H1 (cell line): Measurements from ENCODE around the gene UBL4B. TPM values are rescaled to one million over a fixed set of nuclear protein-coding genes. Genes with fewer than 3 reads are reported as not detected.

ENCODE experiments used
- CTCF ChIA-PET: fragments of 300-600 bp; sonication (Branson Sonifier 250); formaldehyde crosslinking; loops from one replicate; lab custom pipeline; 2021; ENCODE audit not compliant: partially characterized antibody; lab: Charles Lee
- POLR2A ChIA-PET: fragments of 300-600 bp; sonication (Branson Sonifier 250); formaldehyde crosslinking; loops from one replicate; lab custom pipeline; 2021; ENCODE audit warnings: inconsistent platforms; ENCODE audit not compliant: partially characterized antibody; lab: Charles Lee
- DNase-seq, 2 experiments: peaks; one replicate each; pipeline versions ENCODE4 v3.0.0 to v3.0.0-alpha.2; 2010 to 2022; ENCODE audit warnings: low spot score in 2 of 2, low read depth in 1 of 2, mixed read lengths in 1 of 2
- FAIRE-seq: peaks from 2 replicates; lab custom pipeline; 2011; peaks lifted over from hg19 to GRCh38; lab: Jason Lieb, UNC
- H2AFZ ChIP-seq: 2 replicates; pipeline ENCODE4 v1.8.1; 2012; ENCODE audit warnings: low read length, inconsistent platforms
- H2AK5ac ChIP-seq: 2 replicates; pipeline ENCODE4 v1.6.1; 2013; ENCODE audit warnings: low read depth, low read length
- H2BK120ac ChIP-seq: replicated peaks from 2 replicates; pipeline ENCODE3; 2013; ENCODE audit warnings: low read depth, low read length, inconsistent platforms
- H2BK12ac ChIP-seq: 2 replicates; pipeline ENCODE4 v1.6.1; 2013; ENCODE audit warnings: low read depth, low read length
- H2BK15ac ChIP-seq: 2 replicates; pipeline ENCODE4 v1.6.1; 2013; ENCODE audit warnings: low read length
- H2BK20ac ChIP-seq: 2 replicates; pipeline ENCODE4 v1.6.1; 2013; ENCODE audit warnings: low read length
- H2BK5ac ChIP-seq: 2 replicates; pipeline ENCODE4 v1.6.1; 2013; ENCODE audit warnings: low read depth, low read length
- H3K14ac ChIP-seq: 2 replicates; pipeline ENCODE4 v1.6.1; 2013; ENCODE audit warnings: inconsistent platforms; ENCODE audit not compliant: insufficient read length
- H3K18ac ChIP-seq: 2 replicates; pipeline ENCODE4 v1.6.1; 2013; ENCODE audit warnings: low read length; ENCODE audit errors: extremely low read depth
- H3K23ac ChIP-seq: 2 replicates; pipeline ENCODE4 v1.6.1; 2013; ENCODE audit warnings: inconsistent platforms; ENCODE audit not compliant: insufficient read length
- H3K23me2 ChIP-seq: 2 replicates; pipeline ENCODE4 v1.6.1; 2013; ENCODE audit warnings: low read depth, low read length
- H3K27ac ChIP-seq: 2 replicates; pipeline ENCODE4 v1.6.1; 2011; ENCODE audit warnings: low read depth, low read length, inconsistent platforms
- H3K27me3 ChIP-seq, 4 experiments: replicated peaks in 1 of 4; 1 replicate in 1 of 4; 2 replicates in 3 of 4; pipeline versions ENCODE4 v1.6.1 to v1.8.1; 2011 to 2013; ENCODE audit warnings: low read length in 3 of 4, mild to moderate bottlenecking in 3 of 4, inconsistent platforms in 2 of 4, mixed read lengths in 2 of 4, moderate library complexity in 1 of 4; ENCODE audit not compliant: control insufficient read depth in 3 of 4, insufficient read depth in 3 of 4; ENCODE audit errors: extremely low read depth in 1 of 4
- H3K36me3 ChIP-seq, 4 experiments: 2 replicates each; pipeline versions ENCODE4 v1.6.1 to v1.8.1; 2011 to 2013; ENCODE audit warnings: mild to moderate bottlenecking in 4 of 4, low read length in 3 of 4, moderate library complexity in 2 of 4, control low read depth in 1 of 4, inconsistent platforms in 1 of 4; ENCODE audit not compliant: insufficient read depth in 4 of 4, control insufficient read depth in 2 of 4
- H3K4ac ChIP-seq: replicated peaks from 2 replicates; pipeline ENCODE3; 2013; ENCODE audit warnings: low read length, low read depth, mixed read lengths, inconsistent platforms; ENCODE audit not compliant: insufficient read length
- H3K4me1 ChIP-seq, 4 experiments: replicated peaks in 1 of 4; 1 replicate in 1 of 4; 2 replicates in 3 of 4; pipeline versions ENCODE4 v1.6.1 to v1.8.1; 2011 to 2013; ENCODE audit warnings: low read length in 3 of 4, inconsistent platforms in 2 of 4, mixed read lengths in 1 of 4; ENCODE audit not compliant: insufficient read depth in 4 of 4, control insufficient read depth in 3 of 4
- H3K4me2 ChIP-seq, 2 experiments: 2 replicates each; pipeline versions ENCODE4 v1.6.1 to v1.8.1; 2011 to 2013; ENCODE audit warnings: low read depth in 2 of 2, low read length in 2 of 2, control low read depth in 1 of 2, inconsistent platforms in 1 of 2, mild to moderate bottlenecking in 1 of 2; ENCODE audit not compliant: insufficient read depth in 1 of 2
- H3K4me3 ChIP-seq, 4 experiments: fragments of 200-600, 300-600 bp in 1 of 4; sonication (generic), shearing (Covaris generic), sonication (Bioruptor Twin) in 1 of 4; 2 replicates each; pipeline versions ENCODE4 v1.5.1 to v1.8.1; 2011 to 2016; ENCODE audit warnings: low read length in 4 of 4, low read depth in 3 of 4, control low read depth in 2 of 4, inconsistent platforms in 2 of 4, mild to moderate bottlenecking in 2 of 4, mixed read lengths in 1 of 4, moderate library complexity in 1 of 4; ENCODE audit not compliant: insufficient read depth in 2 of 4; ENCODE audit errors: extremely low read depth in 1 of 4
- H3K56ac ChIP-seq: replicated peaks from 2 replicates; pipeline ENCODE3; 2013; ENCODE audit warnings: low read depth, mild to moderate bottlenecking, mixed read lengths, low read length, inconsistent platforms; ENCODE audit not compliant: insufficient read length
- H3K79me1 ChIP-seq: 2 replicates; pipeline ENCODE4 v1.6.1; 2013; ENCODE audit warnings: low read depth, low read length, control low read depth
- H3K79me2 ChIP-seq, 2 experiments: 2 replicates each; pipeline versions ENCODE4 v1.6.1 to v1.8.1; 2012 to 2013; ENCODE audit warnings: low read length in 2 of 2, mild to moderate bottlenecking in 2 of 2, inconsistent platforms in 1 of 2; ENCODE audit not compliant: insufficient read depth in 2 of 2, control insufficient read depth in 1 of 2
- H3K9ac ChIP-seq, 4 experiments: replicated peaks in 1 of 4; 1 replicate in 1 of 4; 2 replicates in 3 of 4; pipeline versions ENCODE4 v1.6.1 to v1.8.1; 2011 to 2013; ENCODE audit warnings: low read depth in 3 of 4, low read length in 3 of 4, control low read depth in 2 of 4, mild to moderate bottlenecking in 2 of 4, moderate library complexity in 2 of 4, inconsistent platforms in 1 of 4; ENCODE audit errors: extremely low read depth in 1 of 4
- H3K9me3 ChIP-seq, 2 experiments: 2 replicates each; pipeline versions ENCODE4 v1.6.1 to v1.8.1; 2012 to 2013; ENCODE audit warnings: mild to moderate bottlenecking in 2 of 2, moderate library complexity in 2 of 2, control low read depth in 1 of 2, inconsistent platforms in 1 of 2, low read depth in 1 of 2, low read length in 1 of 2, mixed read lengths in 1 of 2; ENCODE audit not compliant: insufficient read depth in 2 of 2
- H4K20me1 ChIP-seq, 2 experiments: replicated peaks in 1 of 2; 2 replicates each; pipeline versions ENCODE3 to v1.8.1; 2011 to 2013; ENCODE audit warnings: inconsistent platforms in 2 of 2, low read length in 2 of 2, mild to moderate bottlenecking in 1 of 2; ENCODE audit not compliant: insufficient read depth in 2 of 2, control insufficient read depth in 1 of 2
- H4K5ac ChIP-seq: 2 replicates; pipeline ENCODE4 v1.6.1; 2013; ENCODE audit warnings: low read length, low read depth, mixed read lengths, inconsistent platforms; ENCODE audit not compliant: insufficient read length
- H4K8ac ChIP-seq: 2 replicates; pipeline ENCODE4 v1.8.0; 2013; ENCODE audit warnings: mild to moderate bottlenecking, moderate library complexity, low read length, inconsistent platforms; ENCODE audit not compliant: insufficient read depth; ENCODE audit errors: extremely low read depth
- H4K91ac ChIP-seq: replicated peaks from 2 replicates; pipeline ENCODE3; 2013; ENCODE audit warnings: low read length, mixed read lengths, inconsistent platforms; ENCODE audit not compliant: insufficient read length
- ASH2L ChIP-seq: fragments of 200-600, 300-600 bp; sonication (generic); IDR thresholded peaks from one replicate; pipeline ENCODE4 v1.7.1; 2017; ENCODE audit warnings: low read length
- BRCA1 ChIP-seq: IDR thresholded peaks from 2 replicates; pipeline ENCODE4 v1.6.1; 2012; ENCODE audit warnings: low read depth, low read length, improper control_type of control experiment
- SP4 ChIP-seq: IDR thresholded peaks from 2 replicates; pipeline ENCODE4 v1.6.1; 2012; ENCODE audit warnings: low read length, inconsistent platforms
- WGBS, 2 experiments: shearing (Covaris generic) in 1 of 2; methylation state at CpG; one replicate each; pipeline versions ENCODE4 v1.1.6 to v1.1.7; 2013 to 2015; ENCODE audit warnings: low lambda C conversion rate in 2 of 2, mixed read lengths in 2 of 2, inconsistent platforms in 1 of 2, low coverage in 1 of 2, missing lambda C conversion rate in 1 of 2; ENCODE audit not compliant: insufficient replicate concordance in 2 of 2, insufficient coverage in 1 of 2, insufficient read length in 1 of 2; ENCODE audit errors: extremely low coverage in 1 of 2, missing lambda C conversion rate in 1 of 2; 5-methylcytosine and 5-hydroxymethylcytosine counted together
- polyA plus RNA-seq, 7 experiments: library from polyadenylated mRNA; depleted of rRNA in 3 of 7; stranded (reverse) in 5 of 7; unstranded in 2 of 7; fragments of >200 nt in 5 of 7; fragments of 200-250 nt in 2 of 7; gene quantifications; 1 replicate in 5 of 7; 2 replicates in 1 of 7; 4 replicates in 1 of 7; pipeline versions ENCODE4 v1.2.1 to v1.2.3, GENCODE V29; 2011 to 2013; ENCODE audit warnings: missing spikeins in 2 of 7, mixed read lengths in 2 of 7
- total RNA-seq: library from RNA; stranded (reverse); fragmentation: NEBNext Ultra II Directional; extraction: Animal tissue kit (Norgen Biotek cat#: 25700); gene quantifications from 2 replicates; pipeline ENCODE4 v1.2.1, GENCODE V29; 2021

UBL4B gene
- total and polyA plus RNA-seq, 2 of the 8 experiments (the other 6 are each of a cell fraction or from before 2014, with no cell fraction given), result 0.11 TPM; not detected in 1

DNA sequence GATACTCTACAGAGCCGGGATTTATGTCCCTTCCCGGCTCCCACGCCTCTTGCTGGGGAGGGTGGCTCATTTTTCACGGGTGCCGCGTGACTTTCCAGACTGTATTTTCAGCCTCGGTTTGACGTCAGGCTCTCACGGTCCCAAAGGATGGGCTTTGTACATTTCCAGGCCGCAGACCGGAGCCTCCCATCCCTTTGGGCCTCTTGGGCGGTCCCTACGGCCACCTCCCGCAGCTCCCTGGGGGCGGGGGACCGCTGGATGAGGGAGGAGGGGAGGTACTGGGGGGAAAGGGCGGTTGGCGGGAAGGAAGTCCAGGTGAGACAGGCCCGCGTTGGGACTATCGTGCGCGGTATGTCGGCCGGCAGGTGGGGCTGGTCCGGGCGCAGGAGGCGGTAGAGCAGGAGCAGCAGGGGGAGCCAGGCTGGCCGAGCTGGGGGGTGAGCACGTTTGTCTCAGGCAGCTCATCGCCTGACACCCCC lies 17.9 kb downstream of the UBL4B start:
- Histone ChIP-seq H2BK120ac (no peak overlapping the region), H3K23me2 (no peaks in the 10 kb centered on the region), H3K4me1 (peaks cover 0 to 14% (median 7%) of the 10 kb centered on the region in 4 experiments; a peak in 6 of 7 replicates), H2AK5ac (no peak overlapping the region), H3K27me3 (peaks cover 2 to 12% (median 9%) of the 10 kb centered on the region in 4 experiments; a peak in 5 of 7 replicates), H3K4me3 (peak overlapping the region in 1 of 4 experiments; percentile 29; a peak in 2 of 8 replicates), H3K79me2 (no peaks in the 10 kb centered on the region), H3K79me1 (no peaks in the 10 kb centered on the region), H4K20me1 (no peaks in the 10 kb centered on the region), H4K5ac (no peak overlapping the region), H3K14ac (no peak overlapping the region), H3K36me3 (no peaks in the 10 kb centered on the region), H4K8ac (no peak overlapping the region), H2BK15ac (peak overlapping the region; percentile 40; the same call in 1 of the 2 replicates), H4K91ac (no peak overlapping the region), H3K27ac (no peak overlapping the region), H3K4me2 (peak overlapping the region; percentile 15 to 62), H2AFZ (peak overlapping the region; percentile 56; the same call in 1 of the 2 replicates), H2BK20ac (0 out of 2 replicates have a peak overlapping the region, but pooled peaks have one; percentile 35), H3K4ac (no peak overlapping the region), H3K18ac (no peak overlapping the region), H3K56ac (no peak overlapping the region), H3K23ac (no peak overlapping the region), H2BK12ac (no peak overlapping the region), H3K9ac (no peak overlapping the region), H3K9me3 (no peaks in the 10 kb centered on the region), H2BK5ac (no peak overlapping the region)
- WGBS, 2 experiments, result 28% methylated on average over 16 of the region's 31 CpGs; no CpG with 5 or more reads in 1 of the 2 experiments
- peak in 1 of 2 experiments; percentile 81 for DNase-seq
- no peak for FAIRE-seq
- POLR2A ChIA-PET, result interaction anchor here (0.7 kb wide), 1 partner anchor 73 kb away, joined by 3 read pairs; no protein-coding TSS in a partner anchor
- CTCF ChIA-PET, result interaction anchor here (0.6 to 1.7 kb wide), 18 partner anchors 9 to 412 kb away, joined by 3 to 9 read pairs (median 4); no protein-coding TSS in a partner anchor
- no peak for TF ChIP-seq SP4
- no peak for TF ChIP-seq ASH2L
- TF ChIP-seq BRCA1, result no peak
